ENCODE results near the gene ADCY10. TPM values are rescaled to one million over a fixed set of nuclear protein-coding genes. Genes with fewer than 3 reads are reported as not detected.

ADCY10 gene
- total RNA-seq, 1 experiment from 2014 or later: 0.35 TPM

GRCh38 chr1:167881069-167881468 lies 32.9 kb downstream of the ADCY10 start:
- no peak overlapping the region for H3K27ac Mint-ChIP-seq (ENCODE audit: low read depth, unreplicated experiment)
- CTCF ChIA-PET: interaction anchor here (0.6 to 1.3 kb wide), 2 partner anchors 54 to 98 kb away, joined by 3 to 4 read pairs; no protein-coding TSS in a partner anchor
- DNase-seq (ENCODE audit: unreplicated experiment): no peak
- H3K4me3 Mint-ChIP-seq (ENCODE audit: unreplicated experiment): no peak overlapping the region
- no peaks in the 10 kb centered on the region for H3K27me3 Mint-ChIP-seq (ENCODE audit: insufficient read depth, unreplicated experiment)
- peaks cover 9% of the 10 kb centered on the region for H3K4me1 Mint-ChIP-seq (ENCODE audit: insufficient read depth, unreplicated experiment)
- POLR2A ChIA-PET: interaction anchor here (0.7 kb wide), 2 partner anchors 56 to 105 kb away, joined by 3 read pairs; no protein-coding TSS in a partner anchor
- H3K36me3 Mint-ChIP-seq (ENCODE audit: insufficient read depth, unreplicated experiment): no peaks in the 10 kb centered on the region
- no peak for TF ChIP-seq CTCF (IDR thresholded peaks at IDR 0.05; ENCODE audit: unreplicated experiment)
- H3K9me3 Mint-ChIP-seq (ENCODE audit: unreplicated experiment): no peaks in the 10 kb centered on the region
- no TSS peak for BruUV-seq (replicated peaks)
- intact Hi-C loops (cut with micrococcal nuclease): no loop called here

DNA sequence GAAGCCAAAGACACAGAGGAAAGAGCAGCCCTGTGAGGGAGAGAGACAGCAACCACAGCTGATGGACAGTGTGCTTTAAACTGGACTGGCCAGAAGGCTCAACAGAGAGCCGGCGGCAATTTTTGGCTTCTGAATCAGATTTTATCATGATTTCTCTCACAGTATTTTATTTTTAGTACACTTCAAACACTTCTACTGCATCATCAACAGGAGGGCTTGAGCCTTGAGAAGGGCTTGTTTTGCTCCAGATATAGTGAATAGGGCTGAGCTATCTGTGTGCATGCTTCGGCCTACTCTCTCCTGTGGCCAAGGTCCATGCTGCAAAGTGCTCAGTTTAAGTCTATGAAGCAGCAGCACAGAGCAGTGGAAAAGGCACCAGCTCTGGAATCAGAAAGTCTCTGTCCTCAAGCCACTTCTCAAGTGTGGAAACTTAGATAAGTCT lies 33.3 kb downstream of the ADCY10 start:
- Mint-ChIP-seq H3K36me3 (ENCODE audit: insufficient read depth, unreplicated experiment) (no peaks in the 10 kb centered on the region), H3K9me3 (ENCODE audit: unreplicated experiment) (no peaks in the 10 kb centered on the region), H3K27me3 (ENCODE audit: insufficient read depth, unreplicated experiment) (no peaks in the 10 kb centered on the region), H3K4me3 (ENCODE audit: unreplicated experiment) (no peak overlapping the region), H3K27ac (ENCODE audit: low read depth, unreplicated experiment) (no peak overlapping the region), H3K4me1 (ENCODE audit: insufficient read depth, unreplicated experiment) (peaks cover 9% of the 10 kb centered on the region)
- CTCF ChIA-PET: interaction anchor here (0.6 to 1.3 kb wide), 2 partner anchors 55 to 97 kb away, joined by 3 to 4 read pairs; no protein-coding TSS in a partner anchor
- POLR2A ChIA-PET: no interaction called here
- no TSS peak for BruUV-seq (replicated peaks)
- intact Hi-C loops (cut with micrococcal nuclease): no loop called here
- no peak for TF ChIP-seq CTCF (IDR thresholded peaks at IDR 0.05; ENCODE audit: unreplicated experiment)
- DNase-seq (ENCODE audit: unreplicated experiment): no peak

DNA sequence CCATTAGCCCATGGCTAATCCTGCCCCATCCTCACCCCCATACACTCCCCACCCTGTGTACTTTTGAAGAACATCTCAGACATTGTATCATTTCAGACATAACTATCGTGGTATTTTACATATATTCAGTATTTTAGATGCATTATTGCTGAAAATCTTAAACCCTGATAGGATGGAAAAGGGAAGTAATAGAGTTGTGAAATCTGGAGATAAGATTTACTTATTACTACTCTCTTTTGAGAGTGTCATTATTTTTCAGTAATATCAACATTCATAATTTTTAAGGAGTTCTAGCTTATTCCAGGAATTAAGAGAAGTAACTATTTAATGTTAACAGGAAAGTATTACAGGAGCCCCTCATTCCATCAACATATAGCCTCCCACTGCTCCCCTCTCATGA lies 34.4 kb downstream of the ADCY10 start:
- DNase-seq (ENCODE audit: unreplicated experiment): no peak
- BruUV-seq (replicated peaks): no TSS peak
- H3K36me3 Mint-ChIP-seq (ENCODE audit: insufficient read depth, unreplicated experiment): no peaks in the 10 kb centered on the region
- H3K4me1 Mint-ChIP-seq (ENCODE audit: insufficient read depth, unreplicated experiment): peaks cover 9% of the 10 kb centered on the region
- no peak for TF ChIP-seq CTCF (IDR thresholded peaks at IDR 0.05; ENCODE audit: unreplicated experiment)
- no peak overlapping the region for H3K4me3 Mint-ChIP-seq (ENCODE audit: unreplicated experiment)
- CTCF ChIA-PET: no interaction called here
- POLR2A ChIA-PET: no interaction called here
- H3K27ac Mint-ChIP-seq (ENCODE audit: low read depth, unreplicated experiment): no peak overlapping the region
- H3K27me3 Mint-ChIP-seq (ENCODE audit: insufficient read depth, unreplicated experiment): no peaks in the 10 kb centered on the region
- no peaks in the 10 kb centered on the region for H3K9me3 Mint-ChIP-seq (ENCODE audit: unreplicated experiment)
- intact Hi-C loops (cut with micrococcal nuclease): no loop called here

DNA sequence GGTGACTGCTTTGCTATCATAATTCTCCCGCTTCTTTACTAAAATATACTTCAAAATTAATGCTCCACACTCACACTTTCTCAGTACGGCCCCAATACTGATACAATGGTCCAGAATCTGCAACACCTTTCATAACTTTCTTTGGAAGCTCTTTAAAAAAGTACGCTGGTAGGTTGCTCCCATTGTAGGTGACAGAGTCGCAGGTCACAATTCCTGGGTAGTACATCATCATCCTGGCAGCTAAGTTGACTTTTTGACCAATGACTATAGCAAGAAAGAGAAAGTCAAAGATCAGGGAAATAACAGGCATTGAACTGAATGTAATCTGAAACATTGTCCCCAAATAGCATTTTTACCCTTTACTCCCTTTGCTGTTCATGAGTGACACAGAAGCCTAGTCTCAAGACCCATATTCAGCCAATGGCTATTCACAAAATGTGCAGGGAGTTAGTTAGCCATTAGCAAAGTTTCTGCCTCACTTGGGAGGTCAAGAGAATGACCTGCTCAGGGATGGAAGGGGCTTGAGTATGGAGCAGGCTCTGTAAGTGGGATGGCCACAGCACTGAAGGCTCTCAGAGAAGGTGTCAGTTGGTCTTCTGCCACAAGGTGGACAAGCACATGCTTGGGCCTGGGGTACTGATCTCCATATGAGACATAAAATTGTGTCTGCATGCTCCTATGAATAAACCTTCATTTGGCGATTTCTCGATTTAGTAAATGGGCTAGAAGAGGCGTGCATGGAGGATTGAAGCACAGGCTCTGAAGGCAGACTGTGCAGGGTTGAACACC lies 35.4 kb downstream of the ADCY10 start:
- no peak for TF ChIP-seq CTCF (IDR thresholded peaks at IDR 0.05; ENCODE audit: unreplicated experiment)
- ChIA-PET CTCF (no interaction called here), POLR2A (no interaction called here)
- DNase-seq (ENCODE audit: unreplicated experiment): no peak
- Mint-ChIP-seq H3K4me3 (ENCODE audit: unreplicated experiment) (no peak overlapping the region), H3K9me3 (ENCODE audit: unreplicated experiment) (no peaks in the 10 kb centered on the region), H3K4me1 (ENCODE audit: insufficient read depth, unreplicated experiment) (peaks cover 9% of the 10 kb centered on the region), H3K36me3 (ENCODE audit: insufficient read depth, unreplicated experiment) (no peaks in the 10 kb centered on the region), H3K27ac (ENCODE audit: low read depth, unreplicated experiment) (no peak overlapping the region), H3K27me3 (ENCODE audit: insufficient read depth, unreplicated experiment) (no peaks in the 10 kb centered on the region)
- no TSS peak for BruUV-seq (replicated peaks)
- intact Hi-C loops (cut with micrococcal nuclease): no loop called here
